Smooth muscle cell (in vitro differentiated cells): ENCODE measurements around the gene ABCD1. TPM values are rescaled to one million over a fixed set of nuclear protein-coding genes. Genes with fewer than 3 reads are reported as not detected.

Experiments used
- DNase-seq: peaks from one replicate; lab custom pipeline; 2025; ENCODE audit not compliant: unreplicated experiment; lab: John Stamatoyannopoulos, UW
- H2AFZ ChIP-seq: fragments of 200-600 bp; sonication (generic); 2 replicates; pipeline ENCODE4 v1.6.0; 2016; ENCODE audit warnings: antibody characterized with exemption, low read depth, mild to moderate bottlenecking
- H3F3A ChIP-seq: fragments of 200-600 bp; sonication (generic); 2 replicates; pipeline ENCODE4 v1.6.0; 2017; ENCODE audit warnings: antibody characterized with exemption, low read depth
- H3K27ac ChIP-seq: fragments of 200-600 bp; sonication (generic); 2 replicates; pipeline ENCODE4 v1.5.1; 2016; ENCODE audit warnings: low read depth, mild to moderate bottlenecking
- H3K27me3 ChIP-seq: fragments of 200-600 bp; sonication (generic); 2 replicates; pipeline ENCODE4 v1.6.1; 2016; ENCODE audit warnings: low read depth, mild to moderate bottlenecking
- H3K36me3 ChIP-seq: fragments of 200-600 bp; sonication (generic); 2 replicates; pipeline ENCODE4 v1.5.1; 2016; ENCODE audit warnings: low read depth
- H3K4me1 ChIP-seq: fragments of 200-600 bp; sonication (generic); 2 replicates; pipeline ENCODE4 v1.5.1; 2016; ENCODE audit warnings: low read depth
- H3K4me2 ChIP-seq: fragments of 200-600 bp; sonication (generic); 2 replicates; pipeline ENCODE4 v1.6.0; 2016; ENCODE audit warnings: mild to moderate bottlenecking
- H3K4me3 ChIP-seq: fragments of 200-600 bp; sonication (generic); 2 replicates; pipeline ENCODE4 v1.5.1; 2016; ENCODE audit warnings: mild to moderate bottlenecking
- H3K79me2 ChIP-seq: fragments of 200-600 bp; sonication (generic); 2 replicates; pipeline ENCODE4 v1.6.0; 2016; ENCODE audit warnings: low read depth, mild to moderate bottlenecking
- H3K9ac ChIP-seq: fragments of 200-600 bp; sonication (generic); 2 replicates; pipeline ENCODE4 v1.6.0; 2016; ENCODE audit warnings: low read depth
- H3K9me3 ChIP-seq: fragments of 200-600 bp; sonication (generic); replicated peaks from 2 replicates; pipeline ENCODE4 v1.5.1; 2016; ENCODE audit warnings: low read depth
- H4K20me1 ChIP-seq: fragments of 200-600 bp; sonication (generic); 2 replicates; pipeline ENCODE4 v1.6.0; 2016; ENCODE audit warnings: low read depth
- CTCF ChIP-seq: fragments of 200-600 bp; sonication (generic); IDR thresholded peaks from 2 replicates; pipeline ENCODE4 v1.5.1; 2017; ENCODE audit warnings: borderline replicate concordance, mild to moderate bottlenecking, antibody characterized with exemption; ENCODE audit not compliant: insufficient read depth, poor library complexity, severe bottlenecking
- WGBS: methylation state at CpG from one replicate; pipeline ENCODE4 v1.1.7; 2016; ENCODE audit warnings: low lambda C conversion rate; 5-methylcytosine and 5-hydroxymethylcytosine counted together
- polyA plus RNA-seq: library from polyadenylated mRNA; unstranded; fragments of >200 nt; fragmentation: Nextera tagmentation; extraction: Ambion mirVana; gene quantifications from 2 replicates; pipeline ENCODE4 v1.2.1, GENCODE V29; 2016
- total RNA-seq: library from RNA; depleted of rRNA; stranded (reverse); fragments of >200 nt; gene quantifications from 2 replicates; pipeline ENCODE4 v1.2.3, GENCODE V29; 2014

Gene ABCD1
- total and polyA plus RNA-seq, 2 experiments from 2014 or later, result 6.2 to 10.9 TPM

GRCh38 chrX:153784325-153784967 is 59.8 kb downstream of the ABCD1 start:
- H3F3A ChIP-seq, result no peaks in the 10 kb centered on the region
- H2AFZ ChIP-seq, result no peak overlapping the region
- H3K4me3 ChIP-seq, result no peak overlapping the region
- 96% methylated on average over 16 of the region's 27 CpGs for WGBS
- DNase-seq, result no peak
- no peaks in the 10 kb centered on the region for H3K79me2 ChIP-seq
- H3K27ac ChIP-seq, result no peak overlapping the region
- H3K36me3 ChIP-seq, result no peaks in the 10 kb centered on the region
- no peak for TF ChIP-seq CTCF
- no peaks in the 10 kb centered on the region for H3K27me3 ChIP-seq
- H3K9ac ChIP-seq, result no peak overlapping the region
- no peaks in the 10 kb centered on the region for H4K20me1 ChIP-seq
- H3K4me1 ChIP-seq, result no peaks in the 10 kb centered on the region
- no peaks in the 10 kb centered on the region for H3K9me3 ChIP-seq
- no peak overlapping the region for H3K4me2 ChIP-seq

- no peaks in the 10 kb centered on the region for H3K9me3 ChIP-seq
- no peak for TF ChIP-seq CTCF
- 95% methylated on average over 15 of the region's 15 CpGs for WGBS
- H2AFZ ChIP-seq, result no peak overlapping the region
- DNase-seq, result no peak
- no peaks in the 10 kb centered on the region for H3K36me3 ChIP-seq
- no peaks in the 10 kb centered on the region for H3K27me3 ChIP-seq
- H3K4me3 ChIP-seq, result no peak overlapping the region
- no peaks in the 10 kb centered on the region for H3K4me1 ChIP-seq
- no peaks in the 10 kb centered on the region for H3F3A ChIP-seq
- H3K4me2 ChIP-seq, result no peak overlapping the region
- H3K9ac ChIP-seq, result no peak overlapping the region
- no peaks in the 10 kb centered on the region for H4K20me1 ChIP-seq
- H3K79me2 ChIP-seq, result peaks cover 7% of the 10 kb centered on the region
- no peak overlapping the region for H3K27ac ChIP-seq
Observed at GRCh38 chrX:153786669-153787068, 62.0 kb downstream of the ABCD1 start.

- DNase-seq, result no peak
- no peak overlapping the region for H2AFZ ChIP-seq
- H3K4me3 ChIP-seq, result no peak overlapping the region
- no peaks in the 10 kb centered on the region for H3K9me3 ChIP-seq
- no peak overlapping the region for H3K4me2 ChIP-seq
- WGBS, result 92% methylated on average over 12 of the region's 12 CpGs
- no peaks in the 10 kb centered on the region for H3F3A ChIP-seq
- no peak overlapping the region for H3K9ac ChIP-seq
- no peak overlapping the region for H3K27ac ChIP-seq
- H3K79me2 ChIP-seq, result peaks cover 20% of the 10 kb centered on the region
- no peaks in the 10 kb centered on the region for H3K27me3 ChIP-seq
- H4K20me1 ChIP-seq, result no peaks in the 10 kb centered on the region
- no peaks in the 10 kb centered on the region for H3K4me1 ChIP-seq
- H3K36me3 ChIP-seq, result no peaks in the 10 kb centered on the region
- no peak for TF ChIP-seq CTCF
Observed at GRCh38 chrX:153789654-153790053, 65.0 kb downstream of the ABCD1 start.
